GM19467 (cell line): ENCODE data around the gene CTTN.
"Not testable (repeated sequence)": the region's sequence is repeated elsewhere in the genome, so short reads cannot be mapped to it uniquely, and the experiment has no call there.

Source experiments
- ATAC-seq: cut with Tn5 transposase; IDR thresholded peaks from one replicate; pipeline ENCODE4 v1.9.1; 2021; ENCODE audit warnings: mild to moderate bottlenecking, moderate library complexity; ENCODE audit not compliant: unreplicated experiment

CTTN gene

GRCh38 chr11:70407814-70408213 is 9.5 kb downstream of the CTTN start:
- no peak for ATAC-seq

GRCh38 chr11:70408326-70408725 is 10.0 kb downstream of the CTTN start:
- ATAC-seq: not testable (repeated sequence)

GRCh38 chr11:70409437-70409836 is 11.1 kb downstream of the CTTN start:
- no peak for ATAC-seq

GRCh38 chr11:70409871-70410270 is 11.5 kb downstream of the CTTN start:
- ATAC-seq: no peak

GRCh38 chr11:70410276-70411205 is 12.2 kb downstream of the CTTN start:
- ATAC-seq: no peak

- ATAC-seq: no peak
These were observed 13.6 kb downstream of the CTTN start for GRCh38 chr11:70411713-70412452.

- ATAC-seq: no peak
These were observed 14.8 kb downstream of the CTTN start for GRCh38 chr11:70413151-70413550.

GRCh38 chr11:70414341-70415100 is 16.2 kb downstream of the CTTN start:
- ATAC-seq: no peak

GRCh38 chr11:70415191-70415590 is 16.9 kb downstream of the CTTN start:
- no peak for ATAC-seq

- ATAC-seq: no peak
These were observed 17.5 kb downstream of the CTTN start for GRCh38 chr11:70415642-70416395.

- no peak for ATAC-seq
These were observed 18.6 kb downstream of the CTTN start for GRCh38 chr11:70416881-70417280.

GRCh38 chr11:70418130-70418529 is 19.8 kb downstream of the CTTN start:
- ATAC-seq: no peak

GRCh38 chr11:70419307-70420007 is 21.1 kb downstream of the CTTN start:
- ATAC-seq: no peak

- no peak for ATAC-seq
These were observed 21.7 kb downstream of the CTTN start for GRCh38 chr11:70420008-70420464.

GRCh38 chr11:70420496-70420895 is 22.2 kb downstream of the CTTN start:
- no peak for ATAC-seq

- ATAC-seq: no peak
These were observed 22.8 kb downstream of the CTTN start for GRCh38 chr11:70421123-70421522.

- no peak for ATAC-seq
These were observed 24.6 kb downstream of the CTTN start for GRCh38 chr11:70422692-70423522.

GRCh38 chr11:70423523-70424505 is 25.5 kb downstream of the CTTN start:
- no peak for ATAC-seq
